Measurements from ENCODE around the gene CTIF.

- no peak for TF ChIP-seq EZH2 (IDR thresholded peaks at IDR 0.05; ENCODE audit: low read depth, unreplicated experiment)
- TF ChIP-seq, protein P1, sequence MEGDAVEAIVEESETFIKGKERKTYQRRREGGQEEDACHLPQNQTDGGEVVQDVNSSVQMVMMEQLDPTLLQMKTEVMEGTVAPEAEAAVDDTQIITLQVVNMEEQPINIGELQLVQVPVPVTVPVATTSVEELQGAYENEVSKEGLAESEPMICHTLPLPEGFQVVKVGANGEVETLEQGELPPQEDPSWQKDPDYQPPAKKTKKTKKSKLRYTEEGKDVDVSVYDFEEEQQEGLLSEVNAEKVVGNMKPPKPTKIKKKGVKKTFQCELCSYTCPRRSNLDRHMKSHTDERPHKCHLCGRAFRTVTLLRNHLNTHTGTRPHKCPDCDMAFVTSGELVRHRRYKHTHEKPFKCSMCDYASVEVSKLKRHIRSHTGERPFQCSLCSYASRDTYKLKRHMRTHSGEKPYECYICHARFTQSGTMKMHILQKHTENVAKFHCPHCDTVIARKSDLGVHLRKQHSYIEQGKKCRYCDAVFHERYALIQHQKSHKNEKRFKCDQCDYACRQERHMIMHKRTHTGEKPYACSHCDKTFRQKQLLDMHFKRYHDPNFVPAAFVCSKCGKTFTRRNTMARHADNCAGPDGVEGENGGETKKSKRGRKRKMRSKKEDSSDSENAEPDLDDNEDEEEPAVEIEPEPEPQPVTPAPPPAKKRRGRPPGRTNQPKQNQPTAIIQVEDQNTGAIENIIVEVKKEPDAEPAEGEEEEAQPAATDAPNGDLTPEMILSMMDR (conservative IDR thresholded peaks at IDR 0.05; ENCODE audit: low read depth in 2 of 2), result no peak
- TF ChIP-seq EZH2phosphoT487 (IDR thresholded peaks at IDR 0.05; ENCODE audit: unreplicated experiment), result no peak
- TF ChIP-seq ETS1 (IDR thresholded peaks at IDR 0.05), result no peak
- no peak for TF ChIP-seq STAT1 (IDR thresholded peaks at IDR 0.05; ENCODE audit: unreplicated experiment)
- TF ChIP-seq REST (IDR thresholded peaks at IDR 0.05; ENCODE audit: unreplicated experiment), result no peak
- no peak for TF ChIP-seq JUNB (IDR thresholded peaks at IDR 0.05; ENCODE audit: unreplicated experiment)
- no peak for TF ChIP-seq ZNF331 (CRISPR knock-in tag; IDR thresholded peaks at IDR 0.05; ENCODE audit: low read depth)
- no peak for TF ChIP-seq POLR2AphosphoS5 (IDR thresholded peaks at IDR 0.05; ENCODE audit: low read depth)
- TF ChIP-seq CREB1 (CRISPR knock-in tag; IDR thresholded peaks at IDR 0.05; ENCODE audit: low read depth), result no peak
- no peak for TF ChIP-seq ZNF462 (CRISPR knock-in tag; IDR thresholded peaks at IDR 0.05)
- TF ChIP-seq ZNF114 (CRISPR knock-in tag; IDR thresholded peaks at IDR 0.05), result no peak
- TF ChIP-seq NANOG (IDR thresholded peaks at IDR 0.05; ENCODE audit: borderline replicate concordance), result no peak
Observed at GRCh38 chr18:48706731-48707130, 167.9 kb downstream of the CTIF start.
